ENCODE measurements around the gene NHSL2. TPM values are rescaled to one million over a fixed set of nuclear protein-coding genes. Genes with fewer than 3 reads are reported as not detected.

The NHSL2 gene
- total RNA-seq, 2 experiments from 2014 or later: 0.58 to 0.88 TPM

GRCh38 chrX:72131317-72132294 lies 221.0 kb downstream of the NHSL2 start, which contains the start of gene RTL5:
Gene RTL5 (minus strand): TSS chrX:72131915.
- ChIA-PET POLR2A (no interaction called here), CTCF (interaction anchor here (0.9 to 3.6 kb wide), 4 partner anchors 49 to 133 kb away, joined by 3 to 10 read pairs (median 4); no protein-coding TSS in a partner anchor)
- Mint-ChIP-seq H3K9me3 (no peaks in the 10 kb centered on the region), H3K27ac (no peak within 1 kb of the TSS), H3K4me1 (ENCODE audit: low read depth) (peaks cover 2% of the 10 kb centered on the region), H3K27me3 (peaks cover 26% of the 10 kb centered on the region), H3K36me3 (ENCODE audit: low read depth) (no peaks in the 10 kb centered on the region), H3K4me3 (peak within 1 kb of the TSS; percentile 62)
- ATAC-seq: peak; percentile 82
- DNase-seq: peak; percentile 63
- intact Hi-C loops (cut with micrococcal nuclease): no loop called here
- no peak for TF ChIP-seq CTCF (IDR thresholded peaks at IDR 0.05)

DNA sequence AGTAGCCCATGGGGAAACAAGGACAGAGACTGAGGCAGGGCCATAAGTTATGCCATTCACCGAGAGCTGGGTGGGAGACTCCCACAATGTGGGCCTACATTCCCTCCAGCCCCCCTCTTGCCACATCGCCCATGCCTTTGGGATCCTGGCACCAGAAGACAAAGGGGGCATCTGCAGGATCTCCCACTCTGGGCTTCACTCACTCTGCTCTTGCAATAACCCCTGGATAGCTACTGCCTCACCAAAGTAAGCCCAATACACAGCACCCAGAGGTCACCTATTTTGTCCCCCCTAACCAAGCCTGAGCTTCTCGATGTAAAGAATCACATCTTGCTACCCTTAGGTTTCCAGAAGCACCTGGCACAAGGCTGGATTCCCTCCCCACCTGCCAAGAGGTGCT lies 221.8 kb downstream of the NHSL2 start:
- ChIA-PET CTCF (interaction anchor here (1.2 to 3.6 kb wide), 2 partner anchors 113 to 134 kb away, joined by 4 to 10 read pairs; no protein-coding TSS in a partner anchor), POLR2A (no interaction called here)
- Mint-ChIP-seq H3K27me3 (peaks cover 26% of the 10 kb centered on the region), H3K36me3 (ENCODE audit: low read depth) (no peaks in the 10 kb centered on the region), H3K4me1 (ENCODE audit: low read depth) (peaks cover 2% of the 10 kb centered on the region), H3K9me3 (no peaks in the 10 kb centered on the region), H3K27ac (no peak overlapping the region), H3K4me3 (no peak overlapping the region)
- DNase-seq: no peak
- ATAC-seq: no peak
- TF ChIP-seq CTCF (IDR thresholded peaks at IDR 0.05): no peak
- intact Hi-C loops (cut with micrococcal nuclease): no loop called here

- intact Hi-C loops (cut with micrococcal nuclease): no loop called here
- Mint-ChIP-seq H3K36me3 (ENCODE audit: low read depth) (no peaks in the 10 kb centered on the region), H3K4me3 (no peak overlapping the region), H3K9me3 (no peaks in the 10 kb centered on the region), H3K4me1 (ENCODE audit: low read depth) (peaks cover 2% of the 10 kb centered on the region), H3K27ac (no peak overlapping the region), H3K27me3 (peaks cover 22% of the 10 kb centered on the region)
- POLR2A ChIA-PET: no interaction called here
- DNase-seq (no peak), ATAC-seq (no peak)
- TF ChIP-seq CTCF (IDR thresholded peaks at IDR 0.05): no peak
- CTCF ChIA-PET: interaction anchor here (1.1 kb wide), 1 partner anchor 28 kb away, joined by 3 read pairs; no protein-coding TSS in a partner anchor
Observed at GRCh38 chrX:72133851-72134546, 223.4 kb downstream of the NHSL2 start.

- H3K27ac Mint-ChIP-seq: no peak overlapping the region
- H3K9me3 Mint-ChIP-seq: no peaks in the 10 kb centered on the region
- H3K36me3 Mint-ChIP-seq (ENCODE audit: low read depth): no peaks in the 10 kb centered on the region
- ChIA-PET CTCF (interaction anchor here (1.0 kb wide), 1 partner anchor 227 kb away, joined by 3 read pairs; the partner anchor contains the start of gene NHSL2), POLR2A (no interaction called here)
- ATAC-seq (no peak), DNase-seq (no peak)
- no peak for TF ChIP-seq CTCF (IDR thresholded peaks at IDR 0.05)
- intact Hi-C loops (cut with micrococcal nuclease): no loop called here
- H3K4me1 Mint-ChIP-seq (ENCODE audit: low read depth): peaks cover 9% of the 10 kb centered on the region
- peaks cover 6% of the 10 kb centered on the region for H3K27me3 Mint-ChIP-seq
- H3K4me3 Mint-ChIP-seq: no peak overlapping the region
Observed at GRCh38 chrX:72137846-72138495, 227.3 kb downstream of the NHSL2 start.
